Trophoblast cell (in vitro differentiated cells and primary cell): Measurements from ENCODE around the gene HKDC1.

ENCODE experiments used
- DNase-seq, 2 donors: peaks; one replicate each; pipeline ENCODE4 v3.0.0-alpha.2; 2016
- H2AFZ ChIP-seq: 2 replicates; pipeline ENCODE4 v1.6.1; 2013; ENCODE audit warnings: low read length, moderate library complexity, mild to moderate bottlenecking; ENCODE audit not compliant: insufficient read depth, poor library complexity
- H2AK5ac ChIP-seq: 2 replicates; pipeline ENCODE4 v1.6.1; 2013; ENCODE audit warnings: mild to moderate bottlenecking, low read length
- H2BK120ac ChIP-seq: 2 replicates; pipeline ENCODE4 v1.6.1; 2013; ENCODE audit warnings: low read length, mild to moderate bottlenecking, moderate library complexity; ENCODE audit not compliant: insufficient read depth, poor library complexity
- H2BK12ac ChIP-seq: 2 replicates; pipeline ENCODE4 v1.6.1; 2013; ENCODE audit warnings: mild to moderate bottlenecking, low read length, moderate library complexity
- H2BK5ac ChIP-seq: 2 replicates; pipeline ENCODE4 v1.6.1; 2013; ENCODE audit warnings: low read length, low read depth, moderate library complexity, mild to moderate bottlenecking; ENCODE audit not compliant: poor library complexity
- H3K14ac ChIP-seq: 2 replicates; pipeline ENCODE4 v1.6.1; 2013; ENCODE audit warnings: mild to moderate bottlenecking, low read length
- H3K18ac ChIP-seq: 2 replicates; pipeline ENCODE4 v1.6.1; 2013; ENCODE audit warnings: mild to moderate bottlenecking, low read length
- H3K23ac ChIP-seq: 2 replicates; pipeline ENCODE4 v1.6.1; 2013; ENCODE audit warnings: low read length
- H3K27ac ChIP-seq: 2 replicates; pipeline ENCODE4 v1.5.1; 2013; ENCODE audit warnings: low read depth, mild to moderate bottlenecking, inconsistent platforms, low read length, moderate library complexity
- H3K27me3 ChIP-seq: 2 replicates; pipeline ENCODE4 v1.6.1; 2013; ENCODE audit warnings: inconsistent platforms, mild to moderate bottlenecking, low read length, moderate library complexity; ENCODE audit not compliant: insufficient read depth
- H3K36me3 ChIP-seq, 2 experiments: 1 replicate in 1 of 2; 2 replicates in 1 of 2; pipeline ENCODE4 v1.6.1; 2013; ENCODE audit warnings: low read length in 2 of 2, mild to moderate bottlenecking in 2 of 2, moderate library complexity in 1 of 2; ENCODE audit not compliant: insufficient read depth in 2 of 2, control insufficient read depth in 1 of 2
- H3K4ac ChIP-seq: 2 replicates; pipeline ENCODE4 v1.6.1; 2013; ENCODE audit warnings: low read depth, mild to moderate bottlenecking, low read length, moderate library complexity
- H3K4me1 ChIP-seq, 2 experiments: 1 replicate in 1 of 2; 2 replicates in 1 of 2; pipeline ENCODE4 v1.6.1; 2013; ENCODE audit warnings: low read length in 2 of 2, mild to moderate bottlenecking in 2 of 2, moderate library complexity in 1 of 2; ENCODE audit not compliant: insufficient read depth in 2 of 2, control insufficient read depth in 1 of 2
- H3K4me2 ChIP-seq: 2 replicates; pipeline ENCODE4 v1.6.1; 2013; ENCODE audit warnings: inconsistent platforms, mild to moderate bottlenecking, low read length, moderate library complexity
- H3K4me3 ChIP-seq: 2 replicates; pipeline ENCODE4 v1.5.1; 2013; ENCODE audit warnings: mild to moderate bottlenecking, low read depth, low read length, inconsistent platforms
- H3K79me1 ChIP-seq: one replicate; pipeline ENCODE4 v1.6.1; 2013; ENCODE audit warnings: low read length
- H3K79me2 ChIP-seq: 2 replicates; pipeline ENCODE4 v1.6.1; 2013; ENCODE audit warnings: low read length, mild to moderate bottlenecking; ENCODE audit not compliant: control insufficient read depth, insufficient read depth, poor library complexity
- H3K9ac ChIP-seq: 2 replicates; pipeline ENCODE4 v1.6.1; 2013; ENCODE audit warnings: mild to moderate bottlenecking, low read length
- H3K9me3 ChIP-seq: 2 replicates; pipeline ENCODE4 v1.6.1; 2013; ENCODE audit warnings: low read depth, mild to moderate bottlenecking, control low read depth, inconsistent platforms, low read length; ENCODE audit not compliant: insufficient read depth
- H4K12ac ChIP-seq: 2 replicates; pipeline ENCODE4 v1.6.1; 2013; ENCODE audit warnings: low read depth, mild to moderate bottlenecking, low read length, moderate library complexity
- H4K8ac ChIP-seq: 2 replicates; pipeline ENCODE4 v1.6.1; 2013; ENCODE audit warnings: low read depth, mild to moderate bottlenecking, low read length, moderate library complexity
- H4K91ac ChIP-seq: one replicate; pipeline ENCODE4 v1.6.1; 2013; ENCODE audit warnings: low read depth, mild to moderate bottlenecking, low read length, moderate library complexity
- WGBS: extraction: QIAGEN DNeasy Blood & Tissue Kit; methylation state at CpG from one replicate; pipeline ENCODE4 v1.1.7; 2013; ENCODE audit warnings: missing lambda C conversion rate; ENCODE audit not compliant: insufficient read length, insufficient coverage; ENCODE audit errors: extremely low coverage; 5-methylcytosine and 5-hydroxymethylcytosine counted together

Gene HKDC1

DNA sequence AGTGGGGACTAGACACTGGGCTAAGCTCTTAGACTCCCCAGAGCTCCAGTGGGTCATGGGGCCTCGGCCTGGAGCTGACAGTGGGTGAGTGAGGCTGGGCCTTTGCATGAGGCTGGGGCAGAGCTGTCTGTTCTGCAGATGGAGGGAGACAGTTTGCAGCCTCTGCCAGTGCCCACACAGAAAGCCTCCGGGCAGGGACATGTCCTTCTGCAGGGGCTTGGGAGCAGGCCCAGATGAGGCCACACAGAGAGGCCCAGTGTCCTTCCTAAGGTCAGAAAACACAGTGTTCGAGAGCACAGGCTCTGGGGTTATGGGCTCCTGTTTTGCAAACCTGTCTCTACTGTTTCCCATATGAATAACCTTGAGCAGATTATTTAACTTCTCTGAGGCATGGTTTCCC lies 33.0 kb downstream of the HKDC1 start:
- Histone ChIP-seq H3K9ac (no peak overlapping the region), H3K4me2 (no peak overlapping the region), H3K36me3 (no peaks in the 10 kb centered on the region), H2BK12ac (no peak overlapping the region), H3K79me1 (no peaks in the 10 kb centered on the region), H3K9me3 (no peaks in the 10 kb centered on the region), H3K4ac (no peak overlapping the region), H2AK5ac (no peak overlapping the region), H3K79me2 (no peaks in the 10 kb centered on the region), H3K4me3 (no peak overlapping the region), H2BK5ac (no peak overlapping the region), H3K27me3 (no peaks in the 10 kb centered on the region), H4K91ac (no peak overlapping the region), H4K12ac (no peak overlapping the region), H3K14ac (no peak overlapping the region), H3K18ac (no peak overlapping the region), H3K27ac (no peak overlapping the region), H3K23ac (no peak overlapping the region), H2AFZ (no peak overlapping the region), H2BK120ac (no peak overlapping the region), H4K8ac (no peak overlapping the region), H3K4me1 (no peaks in the 10 kb centered on the region)
- no CpG with 5 or more reads among the region's 3 CpGs for WGBS
- DNase-seq: no peak

DNA sequence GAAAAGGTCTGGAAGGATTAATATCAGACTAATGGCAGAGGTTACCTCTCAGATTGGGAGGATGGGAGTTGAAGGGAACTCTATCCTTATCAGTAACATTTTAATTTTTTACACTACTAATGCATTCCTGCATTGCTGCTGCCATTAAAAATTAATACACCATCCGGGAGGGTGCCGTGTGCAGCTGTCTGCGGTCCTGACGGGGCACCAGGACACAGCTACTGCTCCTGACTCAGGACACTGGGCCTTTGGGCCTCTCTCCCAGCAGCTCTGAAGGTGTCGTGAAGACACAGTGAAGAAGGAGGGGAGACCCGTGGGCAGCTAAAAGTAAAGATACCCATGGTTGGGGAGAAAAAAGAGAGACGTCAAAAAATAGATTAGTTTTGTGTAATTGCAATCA lies 34.7 kb downstream of the HKDC1 start:
- Histone ChIP-seq H2BK120ac (no peak overlapping the region), H3K27me3 (no peaks in the 10 kb centered on the region), H2AK5ac (no peak overlapping the region), H2BK5ac (no peak overlapping the region), H4K8ac (no peak overlapping the region), H3K23ac (no peak overlapping the region), H4K91ac (no peak overlapping the region), H3K36me3 (no peaks in the 10 kb centered on the region), H4K12ac (no peak overlapping the region), H3K4me1 (no peaks in the 10 kb centered on the region), H3K14ac (no peak overlapping the region), H3K18ac (no peak overlapping the region), H3K9me3 (no peaks in the 10 kb centered on the region), H3K9ac (no peak overlapping the region), H3K4me2 (no peak overlapping the region), H3K4me3 (no peak overlapping the region), H3K79me2 (no peaks in the 10 kb centered on the region), H3K79me1 (no peaks in the 10 kb centered on the region), H3K27ac (no peak overlapping the region), H2AFZ (no peak overlapping the region), H3K4ac (no peak overlapping the region), H2BK12ac (no peak overlapping the region)
- no CpG with 5 or more reads among the region's 7 CpGs for WGBS
- no peak for DNase-seq

DNA sequence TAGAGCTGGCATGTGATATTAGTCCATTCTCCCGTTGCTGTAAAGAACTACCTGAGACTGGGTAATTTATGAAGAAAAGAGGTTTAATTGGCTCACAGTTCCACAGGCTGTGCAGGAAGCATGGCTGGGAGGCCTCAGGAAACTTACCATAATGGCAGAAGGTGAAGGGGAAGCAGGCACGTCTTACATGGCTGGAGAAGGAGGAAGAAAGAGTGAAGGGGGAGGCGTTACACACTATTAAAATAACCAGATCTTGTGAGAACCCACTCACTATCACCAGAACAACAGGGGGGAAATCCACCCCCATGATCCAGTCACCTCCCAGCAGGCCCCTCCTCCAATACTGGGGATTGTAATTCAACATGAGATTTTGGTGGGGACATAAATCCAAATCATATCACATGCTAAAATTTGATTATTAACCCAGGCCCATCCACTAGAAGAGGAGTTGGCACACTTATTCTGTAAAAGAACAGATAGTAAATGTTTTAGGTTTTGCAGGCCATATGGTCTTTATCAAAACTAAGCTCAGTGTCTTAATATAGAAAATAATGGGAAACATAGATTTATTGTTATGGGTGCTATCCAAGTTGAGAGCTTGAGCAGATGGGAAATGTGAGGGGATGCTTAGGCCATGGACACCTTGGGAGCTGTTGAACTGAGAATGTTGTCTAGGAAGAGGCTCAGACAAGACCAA lies 39.6 kb downstream of the HKDC1 start:
- Histone ChIP-seq H3K18ac (no peak overlapping the region), H3K4me3 (no peak overlapping the region), H2AK5ac (no peak overlapping the region), H3K9ac (no peak overlapping the region), H3K4ac (no peak overlapping the region), H3K79me1 (no peaks in the 10 kb centered on the region), H3K79me2 (no peaks in the 10 kb centered on the region), H3K23ac (no peak overlapping the region), H3K36me3 (no peaks in the 10 kb centered on the region), H3K4me1 (no peaks in the 10 kb centered on the region), H2BK120ac (no peak overlapping the region), H3K27me3 (no peaks in the 10 kb centered on the region), H2BK12ac (no peak overlapping the region), H2AFZ (no peak overlapping the region), H3K14ac (no peak overlapping the region), H4K8ac (no peak overlapping the region), H3K4me2 (no peak overlapping the region), H4K91ac (no peak overlapping the region), H3K27ac (no peak overlapping the region), H3K9me3 (no peaks in the 10 kb centered on the region), H4K12ac (no peak overlapping the region), H2BK5ac (no peak overlapping the region)
- WGBS: no CpG with 5 or more reads among the region's 3 CpGs
- no peak for DNase-seq

DNA sequence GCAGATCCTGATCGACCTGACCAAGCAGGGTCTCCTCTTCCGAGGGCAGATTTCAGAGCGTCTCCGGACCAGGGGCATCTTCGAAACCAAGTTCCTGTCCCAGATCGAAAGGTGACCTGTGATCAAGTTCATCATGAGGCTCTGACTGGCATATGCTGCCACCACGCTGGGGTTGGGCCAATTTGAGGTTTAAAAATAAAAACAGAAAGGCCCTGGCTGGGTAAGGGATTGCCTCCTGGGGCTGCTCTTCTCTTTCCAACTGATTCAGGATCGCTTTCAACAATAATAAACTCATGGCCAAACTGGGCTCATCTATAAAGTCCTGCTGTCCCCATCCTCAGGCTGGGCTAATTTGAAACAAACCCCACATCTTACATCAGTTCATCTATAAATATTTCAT lies 41.1 kb downstream of the HKDC1 start:
- no peak overlapping the region for H2BK120ac ChIP-seq
- no peak overlapping the region for H3K9ac ChIP-seq

More for the DNA sequence above, 41.1 kb downstream of the HKDC1 start:
- Histone ChIP-seq H3K23ac (no peak overlapping the region), H2AK5ac (no peak overlapping the region), H3K14ac (no peak overlapping the region), H4K12ac (no peak overlapping the region), H3K79me1 (no peaks in the 10 kb centered on the region), H3K36me3 (no peaks in the 10 kb centered on the region), H3K27me3 (no peaks in the 10 kb centered on the region), H2AFZ (no peak overlapping the region), H2BK12ac (no peak overlapping the region), H3K4me2 (no peak overlapping the region), H2BK5ac (no peak overlapping the region), H4K91ac (no peak overlapping the region), H3K79me2 (no peaks in the 10 kb centered on the region), H3K27ac (no peak overlapping the region), H3K4ac (no peak overlapping the region), H3K9me3 (no peaks in the 10 kb centered on the region), H3K18ac (no peak overlapping the region), H3K4me1 (no peaks in the 10 kb centered on the region), H3K4me3 (no peak overlapping the region), H4K8ac (no peak overlapping the region)
- WGBS: no CpG with 5 or more reads among the region's 8 CpGs
- no peak for DNase-seq
